ENCODE measurements around the gene NAGK. TPM values are rescaled to one million over a fixed set of nuclear protein-coding genes. Genes with fewer than 3 reads are reported as not detected.
A peak's percentile ranks its signal among the peaks of the same experiment; 100 is the strongest.

NAGK gene
- total RNA-seq, 1 donor from 2014 or later = 46.7 TPM

- no peak for TF ChIP-seq CTCF (IDR thresholded peaks at IDR 0.05; ENCODE audit: borderline replicate concordance)
- Histone ChIP-seq H3K27me3 (ENCODE audit: low read depth) (peaks cover 39% of the 10 kb centered on the region), H3K27ac (replicated peaks) (no peak overlapping the region), H3K4me3 (no peak overlapping the region), H3K4me1 (peaks cover 10% of the 10 kb centered on the region), H3K36me3 (no peaks in the 10 kb centered on the region), H3K9me3 (replicated peaks) (no peaks in the 10 kb centered on the region)
- intact Hi-C loops (cut with micrococcal nuclease) = no loop called here
- DNase-seq = no peak
Observed at GRCh38 chr2:71060871-71061270, 7.6 kb upstream of the NAGK start.

GRCh38 chr2:71063216-71063615, 5.2 kb upstream of the NAGK start:
- Histone ChIP-seq H3K4me3 (no peak overlapping the region), H3K27me3 (ENCODE audit: low read depth) (peaks cover 29% of the 10 kb centered on the region), H3K36me3 (no peaks in the 10 kb centered on the region), H3K9me3 (replicated peaks) (no peaks in the 10 kb centered on the region), H3K4me1 (peaks cover 21% of the 10 kb centered on the region), H3K27ac (replicated peaks) (no peak overlapping the region)
- DNase-seq = no peak
- intact Hi-C loops (cut with micrococcal nuclease) = no loop called here
- TF ChIP-seq CTCF (IDR thresholded peaks at IDR 0.05; ENCODE audit: borderline replicate concordance) = no peak

DNA sequence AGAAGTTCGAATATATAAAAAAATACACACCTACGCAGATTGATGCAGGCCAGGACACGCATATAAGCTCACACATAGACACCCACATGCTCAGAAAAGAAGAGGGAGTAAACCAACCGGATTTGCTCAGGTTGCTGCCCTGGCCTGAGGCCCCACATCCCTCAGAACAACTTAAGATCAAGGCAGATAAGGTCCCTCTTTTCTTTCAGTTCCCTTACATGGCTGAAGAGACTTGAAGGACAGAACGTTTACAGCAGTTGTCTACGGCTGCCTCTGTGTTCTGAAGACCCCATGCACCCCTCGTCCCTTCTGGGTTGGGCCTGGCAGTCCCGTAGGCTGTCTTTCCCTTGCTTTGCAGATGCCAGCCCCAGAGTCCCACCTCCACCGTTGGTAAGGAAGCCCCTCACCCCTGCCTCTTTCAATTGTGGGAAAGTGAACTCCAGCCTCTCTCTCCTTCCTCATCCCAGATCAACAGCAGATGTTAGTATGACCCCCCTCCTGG, 4.3 kb upstream of the NAGK start:
- DNase-seq = no peak
- intact Hi-C loops (cut with micrococcal nuclease) = no loop called here

DNA sequence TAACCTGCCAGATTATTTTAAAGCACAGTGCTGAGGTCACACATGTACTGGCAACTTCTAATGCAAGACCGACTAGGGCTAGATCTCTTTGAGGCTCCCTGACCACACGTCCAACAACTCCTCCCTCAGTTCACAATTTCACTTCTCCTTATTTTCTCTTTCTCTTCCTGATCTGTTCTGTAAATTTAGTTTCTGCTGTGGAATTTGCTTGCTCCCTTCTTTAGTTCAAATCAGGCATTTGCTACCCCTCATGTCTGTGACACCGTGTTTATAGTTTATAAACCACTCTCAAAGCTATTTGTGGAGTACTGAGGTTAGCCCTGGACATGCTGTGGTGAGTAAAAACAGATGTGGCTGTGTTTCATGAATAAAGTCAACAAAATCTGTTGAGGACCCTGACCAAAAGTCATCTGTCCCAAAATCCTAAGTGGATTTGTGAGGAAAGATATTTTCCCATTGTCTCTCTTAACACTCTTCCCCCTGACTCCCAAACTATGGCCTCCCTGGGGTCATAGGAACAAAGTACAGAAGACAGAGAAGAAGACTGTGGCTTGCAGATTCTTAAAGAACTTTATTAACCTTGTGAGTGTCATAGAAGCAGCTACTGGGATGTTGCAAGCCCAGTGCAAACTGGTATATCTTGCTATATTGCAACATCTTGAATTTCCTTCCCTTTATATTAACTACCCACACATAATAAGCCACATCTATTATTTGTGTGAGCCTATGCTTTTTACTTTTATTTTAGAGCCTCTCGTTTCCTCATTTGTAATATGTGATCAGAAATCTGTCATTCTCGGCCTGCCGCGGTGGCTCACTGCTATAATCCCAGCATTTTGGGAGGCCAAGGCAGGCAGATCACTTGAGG, 3.5 kb upstream of the NAGK start:
- H3K9me3 ChIP-seq (replicated peaks) = no peaks in the 10 kb centered on the region
- TF ChIP-seq CTCF (IDR thresholded peaks at IDR 0.05; ENCODE audit: borderline replicate concordance) = no peak
- intact Hi-C loops (cut with micrococcal nuclease) = no loop called here
- no peaks in the 10 kb centered on the region for H3K36me3 ChIP-seq
- no peak overlapping the region for H3K4me3 ChIP-seq
- DNase-seq = no peak
- peaks cover 19% of the 10 kb centered on the region for H3K27me3 ChIP-seq (ENCODE audit: low read depth)
- peak overlapping the region; percentile 39 for H3K27ac ChIP-seq (replicated peaks)
- peaks cover 36% of the 10 kb centered on the region for H3K4me1 ChIP-seq

More for the DNA sequence above, 4.3 kb upstream of the NAGK start:
- Histone ChIP-seq H3K9me3 (replicated peaks) (no peaks in the 10 kb centered on the region), H3K27me3 (ENCODE audit: low read depth) (peaks cover 23% of the 10 kb centered on the region), H3K36me3 (no peaks in the 10 kb centered on the region), H3K4me3 (no peak overlapping the region), H3K27ac (replicated peaks) (peak overlapping the region; percentile 16), H3K4me1 (peaks cover 28% of the 10 kb centered on the region)
- no peak for TF ChIP-seq CTCF (IDR thresholded peaks at IDR 0.05; ENCODE audit: borderline replicate concordance)

- Histone ChIP-seq H3K4me1 (peaks cover 45% of the 10 kb centered on the region), H3K36me3 (no peaks in the 10 kb centered on the region), H3K4me3 (peak overlapping the region; percentile 87), H3K27ac (replicated peaks) (no peak overlapping the region), H3K9me3 (replicated peaks) (no peaks in the 10 kb centered on the region), H3K27me3 (ENCODE audit: low read depth) (peaks cover under 1% of the 10 kb centered on the region)
- intact Hi-C loops (cut with micrococcal nuclease) = no loop called here
- DNase-seq = no peak
- no peak for TF ChIP-seq CTCF (IDR thresholded peaks at IDR 0.05; ENCODE audit: borderline replicate concordance)
Observed at GRCh38 chr2:71066856-71067255, 1.6 kb upstream of the NAGK start.
